NCI-H2196 treated with DMSO at 0.1 percent for 48 hours (cell line): ENCODE data around the gene ATP10A.

ENCODE experiments used
- DNase-seq: peaks from one replicate; lab custom pipeline; 2025; ENCODE audit not compliant: unreplicated experiment; lab: John Stamatoyannopoulos, UW

The ATP10A gene

DNA sequence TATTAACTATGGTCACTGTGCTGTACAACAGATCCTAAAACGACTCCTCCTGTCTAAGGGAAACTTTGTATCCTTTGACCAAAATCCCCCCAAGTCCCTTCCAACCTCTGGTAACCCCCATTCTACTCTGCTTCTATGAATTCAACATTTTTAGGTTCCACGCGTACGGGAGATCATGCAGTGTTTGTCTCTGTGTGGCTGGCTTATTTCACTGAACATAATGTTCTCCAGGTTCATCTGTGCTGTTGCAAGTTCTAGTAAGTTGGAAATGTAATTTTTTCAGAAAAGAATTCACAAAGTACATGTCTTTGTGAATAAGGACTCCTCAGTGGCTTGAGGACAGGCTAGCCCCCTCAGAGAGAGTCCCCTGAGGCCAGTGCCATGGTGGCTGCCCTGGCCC, 66.1 kb downstream of the ATP10A start:
- no peak for DNase-seq

DNA sequence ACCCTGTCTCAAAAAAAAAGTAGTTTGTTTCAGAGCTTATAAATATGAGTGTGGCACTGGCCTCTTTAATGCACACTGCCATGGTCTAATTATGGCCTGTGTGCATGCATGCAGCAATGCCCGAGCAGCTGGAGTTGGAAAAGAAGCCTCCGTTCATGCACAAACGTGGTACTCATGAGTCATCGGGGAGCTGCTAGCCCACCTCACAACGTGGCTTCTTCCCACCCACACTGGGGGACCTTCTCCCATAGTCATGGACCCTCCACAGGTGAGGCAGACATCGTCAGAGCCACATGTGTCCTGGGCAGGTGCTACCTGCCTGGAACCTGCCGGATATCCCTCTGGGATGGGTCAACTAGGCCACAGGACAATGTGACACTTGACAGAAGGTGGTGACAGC, 66.7 kb downstream of the ATP10A start:
- no peak for DNase-seq

DNA sequence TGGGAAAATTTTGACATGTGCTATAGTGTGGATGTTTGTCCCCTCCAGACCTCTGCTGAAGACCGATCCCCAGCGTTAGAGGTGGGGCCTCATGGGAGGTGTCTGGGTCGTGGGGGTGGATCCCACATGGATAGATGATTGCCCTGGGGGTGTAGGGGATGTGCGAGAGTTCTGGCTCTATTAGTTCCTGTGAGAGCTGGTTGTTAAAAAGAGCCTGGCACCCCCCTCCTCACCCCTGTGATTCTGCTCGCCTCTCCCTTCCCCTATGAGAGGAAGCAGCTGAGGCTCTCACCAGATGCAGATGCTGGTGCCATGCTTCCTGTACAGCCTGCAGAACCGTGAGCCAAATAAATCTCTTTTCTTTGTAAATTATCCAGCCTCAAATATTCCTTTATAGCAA, 67.4 kb downstream of the ATP10A start:
- no peak for DNase-seq

DNA sequence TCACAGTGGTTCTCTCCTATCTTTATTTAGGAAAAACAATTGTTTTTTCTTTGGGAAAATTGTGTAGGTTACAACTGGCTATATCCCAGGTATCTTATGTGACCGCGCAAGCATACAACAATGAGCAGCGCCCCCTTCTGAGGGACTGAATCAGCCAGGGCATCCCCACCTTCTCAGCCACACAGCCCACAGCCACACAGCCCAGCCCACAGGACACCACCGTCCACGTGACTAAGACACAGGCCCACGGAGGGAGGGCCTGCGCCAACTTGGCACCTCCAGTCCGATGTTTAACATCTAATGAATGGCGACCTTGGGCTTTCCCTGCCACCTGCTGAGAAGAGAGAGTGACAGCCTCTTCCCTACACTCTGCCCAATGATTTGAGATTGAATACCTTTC, 68.1 kb downstream of the ATP10A start:
- DNase-seq: no peak

DNA sequence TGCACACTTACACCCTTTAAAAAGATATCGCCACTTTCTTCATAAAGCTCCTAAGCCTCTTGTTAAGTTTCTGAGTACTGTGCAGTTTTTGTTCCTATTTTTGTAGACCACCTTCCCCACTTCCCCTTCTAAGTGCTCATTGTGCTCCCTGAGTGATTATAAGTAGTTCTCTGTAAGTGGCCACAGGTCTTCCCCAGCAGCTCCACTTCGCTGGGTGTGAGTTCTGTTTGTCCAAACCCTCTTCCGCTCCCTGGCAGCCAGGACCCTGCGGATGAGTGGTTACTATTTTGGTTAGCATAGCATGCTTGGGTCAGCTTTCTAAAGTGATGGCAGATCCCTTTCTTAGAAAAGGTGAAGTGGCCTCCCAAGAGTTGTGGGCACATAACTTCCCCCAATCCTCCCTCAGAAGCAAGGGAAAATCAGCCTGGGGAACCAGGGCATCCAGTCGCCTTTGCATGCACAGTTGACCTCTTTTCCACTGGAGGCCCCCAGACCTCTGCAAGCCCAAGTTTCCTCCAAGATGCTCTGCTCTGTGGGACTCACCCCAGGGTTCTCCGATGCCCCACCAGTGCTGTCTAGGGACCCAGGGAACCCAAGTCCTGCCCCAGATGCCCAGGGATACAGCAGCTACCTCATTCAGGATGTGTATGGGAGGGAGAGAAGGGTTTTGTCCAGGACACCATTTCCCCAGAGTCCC, 69.6 kb downstream of the ATP10A start:
- DNase-seq: no peak

DNA sequence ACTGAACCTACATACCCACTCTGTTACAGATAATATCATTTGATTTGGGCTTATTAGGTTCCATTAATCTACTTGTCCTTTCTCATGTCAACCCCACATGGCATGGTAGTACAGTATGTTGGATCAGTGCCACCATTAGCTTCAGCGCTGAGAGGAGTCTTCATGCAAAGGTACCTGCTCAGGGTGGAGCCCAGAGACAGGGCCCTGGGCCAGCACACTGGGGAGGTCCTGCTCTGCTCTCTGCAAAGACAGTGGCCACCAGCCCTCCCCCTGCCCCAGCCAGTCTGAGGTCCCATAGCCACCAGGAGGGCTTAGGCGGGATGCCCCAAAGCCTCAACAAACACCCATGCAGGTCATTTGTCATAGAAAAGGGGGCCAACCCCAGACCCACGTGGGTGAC, 71.0 kb downstream of the ATP10A start:
- no peak for DNase-seq

DNA sequence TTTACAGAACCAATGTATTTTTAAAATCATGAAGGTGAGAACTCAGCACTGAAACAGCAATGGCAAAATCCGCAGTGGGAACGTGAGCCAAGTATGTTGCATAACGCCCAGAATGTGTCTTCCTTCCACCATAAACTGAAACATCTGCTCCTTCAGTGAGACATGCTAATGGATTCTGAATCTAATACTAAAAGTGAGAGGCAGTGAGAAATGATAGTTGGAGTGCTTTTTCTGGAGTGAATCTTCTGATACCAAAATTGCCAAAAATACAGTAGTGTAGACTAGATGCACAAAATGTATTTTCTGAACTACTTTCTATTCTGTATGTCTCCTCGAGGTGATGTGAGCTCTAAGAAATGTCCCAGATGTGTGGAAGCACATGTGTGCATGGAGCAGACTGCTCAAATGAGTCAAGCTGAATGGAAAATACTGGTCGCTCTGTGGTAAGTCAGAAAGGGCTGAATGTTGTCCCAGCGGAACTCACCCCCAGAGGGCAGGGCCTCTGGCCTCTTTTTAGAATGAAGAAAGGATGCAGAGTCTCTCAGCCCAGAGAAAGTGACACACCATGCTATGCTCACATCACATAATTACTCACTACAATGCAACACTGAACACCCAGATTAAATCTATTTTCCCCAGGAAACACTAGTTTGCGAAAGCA, 73.0 kb downstream of the ATP10A start:
- DNase-seq: no peak

DNA sequence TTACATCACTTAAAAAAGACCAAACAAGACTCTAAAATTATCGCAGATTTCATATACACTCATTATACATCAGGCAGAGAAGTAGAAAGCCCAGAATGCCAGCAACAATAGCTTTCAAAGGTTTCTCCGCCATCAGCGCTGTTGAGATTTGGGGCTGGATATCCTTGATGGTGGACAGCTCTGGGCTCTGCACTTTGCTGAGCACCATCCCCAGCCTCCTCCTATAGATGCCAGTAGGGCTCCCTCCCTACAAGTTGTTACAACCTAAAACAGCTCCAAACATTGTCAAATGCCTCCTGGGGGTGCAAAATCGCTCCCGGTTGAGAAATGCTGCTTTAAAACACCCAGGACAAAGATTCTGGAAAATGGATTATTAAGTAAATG, 73.5 kb downstream of the ATP10A start:
- no peak for DNase-seq

DNA sequence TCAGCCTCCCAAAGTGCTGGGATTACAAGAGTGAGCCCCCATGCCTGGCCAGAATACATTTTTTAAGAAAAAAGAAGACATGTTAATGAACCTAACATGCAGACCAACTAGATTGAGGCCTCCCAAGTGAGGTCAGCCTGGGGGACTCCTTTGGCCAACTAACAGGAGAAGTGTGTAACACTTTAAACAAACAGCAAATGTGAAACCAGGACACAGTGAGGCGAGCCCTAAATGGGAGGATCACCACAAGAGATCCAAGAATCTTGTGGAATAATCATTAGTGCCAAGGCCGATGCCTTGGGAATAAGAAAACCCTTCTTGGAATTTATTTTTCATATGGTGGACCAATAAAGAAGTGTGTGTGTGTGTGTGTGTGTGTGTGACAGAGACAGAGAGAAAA, 73.9 kb downstream of the ATP10A start:
- DNase-seq: no peak

DNA sequence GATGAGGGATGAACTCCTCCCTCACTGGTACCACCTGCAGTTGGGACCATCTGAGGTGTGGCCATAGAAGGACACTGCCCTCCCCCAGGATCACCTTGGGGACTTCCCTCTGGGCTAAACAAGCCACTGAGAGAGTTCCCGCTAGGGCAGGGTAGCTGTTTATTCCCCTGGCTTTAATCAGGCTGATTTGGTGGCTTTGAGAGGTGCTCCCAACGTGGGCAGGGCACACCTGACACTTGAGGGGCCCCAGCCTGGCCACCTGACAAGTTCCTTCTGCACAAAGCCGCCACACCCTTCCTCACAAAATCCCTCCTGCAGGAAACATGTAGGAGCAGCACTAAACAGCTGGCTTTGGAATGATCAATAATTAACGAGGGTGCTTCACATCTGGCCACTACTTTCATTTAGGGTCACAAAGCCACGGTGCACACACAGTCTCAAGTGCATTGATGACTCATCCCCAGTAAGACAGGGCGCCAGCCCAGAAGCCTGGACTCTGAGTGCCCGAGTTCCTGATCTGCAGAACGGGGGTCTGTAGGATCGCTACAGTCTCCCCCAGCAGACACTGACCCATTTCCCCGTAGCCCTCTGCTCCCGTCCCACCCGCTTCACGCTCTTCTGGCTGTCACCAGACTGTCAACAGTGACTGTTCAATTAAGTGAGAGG, 75.1 kb downstream of the ATP10A start:
- DNase-seq: no peak

DNA sequence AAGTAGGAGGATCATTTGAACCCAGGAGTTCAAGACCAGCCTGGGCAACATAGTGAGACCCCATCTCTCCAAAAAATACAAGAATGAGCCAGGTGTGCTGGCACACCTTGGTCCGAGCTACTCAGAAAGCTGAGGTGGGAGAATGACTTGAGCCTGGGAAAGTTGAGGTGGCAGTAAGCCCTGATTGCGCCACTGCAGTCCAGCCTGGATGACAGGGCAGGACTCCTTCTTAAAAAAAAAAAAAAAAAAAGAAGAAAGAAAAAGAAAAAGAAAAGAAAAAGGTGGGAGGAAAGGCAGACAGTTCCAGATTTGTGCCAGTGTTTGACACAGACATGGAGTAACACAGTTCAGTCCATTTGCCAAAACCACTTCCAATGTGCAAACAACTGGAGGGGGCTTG, 75.7 kb downstream of the ATP10A start:
- DNase-seq: no peak

DNA sequence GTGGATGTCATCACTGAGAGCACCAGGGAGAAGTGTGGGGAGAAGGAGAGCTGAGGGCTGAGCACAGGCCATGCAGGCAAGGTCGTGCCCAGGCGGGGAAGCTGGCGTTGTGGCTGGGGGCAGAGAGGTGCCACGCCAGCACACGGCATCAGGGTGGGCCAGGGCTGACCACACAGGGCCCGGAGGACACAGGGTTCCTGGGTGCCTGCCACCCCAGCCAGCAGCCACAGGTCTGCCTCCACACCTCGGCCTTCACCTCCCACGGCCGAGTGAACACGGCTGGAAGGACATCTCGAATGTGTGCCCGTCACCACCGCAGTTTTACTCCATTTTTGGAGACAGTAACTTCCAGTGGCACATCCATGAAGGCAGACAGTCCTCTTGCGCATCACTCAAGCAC, 77.1 kb downstream of the ATP10A start:
- no peak for DNase-seq

DNA sequence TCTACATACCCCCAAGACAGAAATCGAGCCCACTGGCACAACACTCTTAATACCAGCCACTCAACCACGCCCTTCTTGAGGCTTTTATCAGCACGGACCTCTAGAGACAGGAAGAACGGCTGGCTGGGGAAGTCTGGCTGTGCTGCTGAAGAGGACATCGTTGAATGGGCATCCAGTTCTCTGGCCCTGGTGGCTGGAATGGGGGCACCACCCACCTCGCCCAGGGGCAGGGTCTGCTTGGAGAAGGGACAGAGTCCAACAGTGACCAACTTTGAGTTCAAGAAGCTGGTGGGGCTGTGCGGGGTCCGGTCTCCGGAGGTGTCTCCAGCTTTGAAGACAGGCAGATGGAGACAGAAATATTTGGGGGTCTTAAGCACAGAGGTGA, 77.5 kb downstream of the ATP10A start:
- no peak for DNase-seq

DNA sequence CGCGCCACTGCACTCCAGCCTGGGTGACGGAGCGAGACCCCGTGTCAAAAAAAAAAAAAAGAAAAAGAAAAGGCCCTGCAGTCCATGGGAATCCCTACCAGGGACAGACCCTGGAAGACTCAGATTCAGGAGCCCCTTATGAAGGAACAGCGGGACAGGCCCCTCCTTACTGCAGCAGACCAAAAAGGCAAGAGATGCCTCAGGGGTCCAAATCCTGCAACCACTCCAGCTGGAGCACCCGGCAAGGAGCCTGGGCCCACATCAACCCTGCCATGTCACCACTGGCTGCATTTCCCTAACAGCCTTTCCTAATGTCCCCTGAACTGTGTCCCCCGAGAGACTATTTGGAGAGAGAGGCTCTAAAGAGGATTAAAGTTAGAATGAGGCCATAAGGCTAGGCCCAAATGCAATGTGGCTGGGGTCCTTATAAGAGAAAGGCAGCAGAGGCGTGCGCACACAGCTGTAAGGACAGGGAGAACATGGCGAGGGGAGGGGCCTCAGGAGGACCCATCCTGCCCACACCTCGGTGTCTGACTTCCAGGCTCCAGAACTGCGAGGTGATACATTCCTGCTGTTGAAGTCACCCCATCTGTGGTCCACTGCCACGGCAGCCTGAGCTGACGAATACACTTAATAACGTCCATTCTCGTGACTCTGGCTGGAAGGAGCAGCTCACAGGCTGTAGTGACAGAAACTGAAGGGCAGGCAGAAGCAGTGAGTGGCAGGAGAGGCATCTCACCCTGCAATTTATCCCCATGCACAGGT, 78.1 kb downstream of the ATP10A start:
- no peak for DNase-seq

DNA sequence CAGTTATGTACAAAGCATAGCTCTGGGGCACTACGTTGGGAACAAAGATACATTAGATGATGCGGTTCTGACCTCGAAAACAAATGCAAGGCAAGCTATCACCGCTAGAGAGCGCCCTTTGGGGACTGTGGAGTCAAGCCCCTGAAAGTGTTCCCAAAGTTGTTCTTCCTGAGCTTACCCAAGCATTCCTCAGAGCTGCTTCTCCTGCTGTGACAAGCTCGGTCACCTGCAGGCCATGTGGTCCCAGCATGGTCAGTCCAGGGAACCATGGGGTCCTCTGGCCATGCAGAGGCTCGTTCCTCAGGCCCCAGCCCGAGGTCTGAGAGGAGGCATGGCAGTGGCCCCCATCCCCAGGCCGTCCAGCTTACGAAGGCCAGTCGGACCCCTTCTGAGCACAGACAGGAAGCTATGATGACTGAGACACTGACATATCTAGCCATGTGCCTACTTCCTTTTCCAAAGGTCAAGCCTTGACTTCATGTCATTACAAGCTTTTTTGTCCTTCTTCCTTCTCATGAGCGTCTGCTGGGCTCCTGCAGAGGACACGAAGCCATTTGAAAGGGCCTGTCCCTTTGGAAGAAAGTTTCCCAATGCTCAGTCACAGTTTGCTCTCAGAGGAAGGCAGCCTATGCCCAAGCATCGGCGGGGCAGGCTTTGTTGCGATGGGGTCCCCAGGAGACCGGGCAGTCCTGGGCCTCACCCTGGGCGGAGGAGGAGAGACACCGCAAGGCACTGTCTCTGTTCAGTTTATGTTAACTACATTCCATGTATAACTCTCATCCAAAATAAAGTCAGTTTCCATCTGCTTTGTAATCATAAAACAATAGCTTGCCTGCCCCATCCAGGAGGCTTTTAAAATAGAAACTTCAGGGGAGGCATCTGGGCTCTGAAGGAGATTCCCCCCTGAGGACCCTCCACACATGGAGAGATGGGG, 79.3 kb downstream of the ATP10A start:
- DNase-seq: no peak

DNA sequence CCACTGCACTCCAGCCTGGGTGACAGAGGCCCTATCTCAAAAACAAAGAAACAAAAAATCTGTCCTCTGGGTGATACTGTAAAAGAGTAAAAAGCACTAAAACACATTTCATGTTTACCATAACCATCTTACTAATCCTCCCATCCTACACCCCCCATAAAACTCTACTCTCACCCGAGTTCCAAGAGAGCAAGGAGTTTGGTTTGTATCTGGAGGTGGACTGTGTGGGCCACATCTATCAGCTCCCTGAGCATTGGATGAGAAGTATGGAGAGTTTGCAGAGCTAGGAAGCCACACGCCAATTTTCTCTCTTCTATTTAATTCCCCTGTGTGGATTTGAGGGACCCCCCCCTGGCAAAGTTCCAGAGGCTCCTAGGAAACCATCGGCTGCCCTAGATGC, 80.0 kb downstream of the ATP10A start:
- DNase-seq: no peak

DNA sequence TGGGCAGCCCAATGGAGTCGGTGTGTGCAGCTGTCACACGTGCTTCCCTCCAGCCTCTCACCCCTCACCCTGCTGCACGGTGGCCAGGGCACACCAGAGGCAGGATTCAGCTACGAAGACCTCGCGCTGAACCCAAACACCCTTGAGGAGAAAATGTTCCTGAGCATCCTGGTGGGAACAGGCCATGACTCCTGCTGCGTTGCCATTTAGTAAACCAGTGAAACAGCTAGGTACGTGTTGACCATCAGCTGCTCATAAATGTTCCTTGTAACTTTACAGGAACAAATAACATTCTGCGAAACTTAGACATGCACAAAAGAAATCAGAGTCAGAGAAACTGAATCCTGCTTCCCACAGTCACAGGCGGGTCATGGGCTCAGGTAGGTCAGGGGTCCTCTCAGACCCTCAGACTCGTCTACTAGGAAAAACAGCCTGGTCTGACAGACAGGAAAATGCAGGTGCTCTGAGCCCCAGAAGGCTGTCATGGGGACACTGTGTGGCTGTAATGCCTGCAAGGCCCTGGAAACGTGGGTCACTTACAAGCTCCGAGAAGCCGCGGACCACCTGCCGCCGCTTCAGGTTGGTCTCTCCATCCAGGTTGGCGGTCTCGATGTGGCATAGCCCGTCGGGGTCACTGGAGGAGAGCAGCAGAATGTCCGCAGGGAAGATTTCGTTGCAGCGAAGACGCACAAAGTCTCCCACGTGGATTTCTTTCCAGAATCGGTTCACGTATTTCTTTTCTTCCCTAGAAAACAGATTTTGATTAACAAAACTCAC, 82.5 kb downstream of the ATP10A start:
- no peak for DNase-seq

DNA sequence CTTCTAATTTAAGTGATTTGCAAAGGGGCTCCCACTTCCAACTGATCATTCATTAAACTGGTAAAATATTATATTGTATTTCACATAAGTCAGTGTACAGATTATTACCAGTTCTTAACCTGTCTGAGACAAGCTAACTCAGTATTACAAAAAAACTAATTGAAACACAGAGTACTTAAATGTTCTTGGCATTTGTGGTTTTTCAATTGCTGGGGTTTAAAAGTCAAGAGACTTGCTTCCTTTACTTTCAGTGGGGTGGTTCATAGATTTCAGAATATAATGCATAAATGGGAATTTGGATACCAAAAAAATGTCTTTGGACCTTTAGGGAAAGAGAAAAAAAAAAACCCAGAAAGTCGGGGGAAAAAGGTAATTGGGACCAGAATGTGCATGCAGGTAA, 85.0 kb downstream of the ATP10A start:
- no peak for DNase-seq

DNA sequence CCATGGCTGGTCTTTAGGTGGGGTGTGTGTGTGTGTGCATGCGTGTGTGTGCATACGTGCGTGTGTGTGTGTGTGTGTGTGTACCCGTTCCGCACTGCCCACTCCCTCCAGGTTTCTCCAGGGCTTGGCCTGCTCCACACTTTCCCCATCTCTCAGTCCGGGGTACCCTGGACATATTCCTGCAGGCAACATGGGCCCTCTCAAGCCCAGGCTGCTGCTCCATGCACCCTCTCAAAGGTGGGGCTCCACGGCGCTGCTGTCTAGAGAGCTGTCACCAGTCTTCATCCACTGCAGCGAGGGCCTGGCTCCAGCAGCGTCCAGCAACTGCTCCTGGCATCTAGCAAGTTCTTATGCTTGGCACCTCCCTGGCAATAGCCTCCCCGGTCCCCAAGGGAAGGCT, 86.1 kb downstream of the ATP10A start:
- no peak for DNase-seq
